Ureter (tissue), 1 donor: ENCODE results near the gene STAC. TPM values are rescaled to one million over a fixed set of nuclear protein-coding genes. Genes with fewer than 3 reads are reported as not detected.
"Not testable (repeated sequence)": the region's sequence is repeated elsewhere in the genome, so short reads cannot be mapped to it uniquely, and the experiment has no call there.

Source experiments
- DNase-seq: peaks from one replicate; pipeline ENCODE4 v3.0.0-alpha.2; 2020; ENCODE audit warnings: low spot score
- total RNA-seq: library from RNA; stranded (reverse); gene quantifications from one replicate; pipeline ENCODE4 v1.2.4, GENCODE V29; 2023
- donor health status: DM: yes; HTN: yes; CAD: no.

STAC gene
- total RNA-seq, 1 donor from 2014 or later = 20.4 TPM

DNA sequence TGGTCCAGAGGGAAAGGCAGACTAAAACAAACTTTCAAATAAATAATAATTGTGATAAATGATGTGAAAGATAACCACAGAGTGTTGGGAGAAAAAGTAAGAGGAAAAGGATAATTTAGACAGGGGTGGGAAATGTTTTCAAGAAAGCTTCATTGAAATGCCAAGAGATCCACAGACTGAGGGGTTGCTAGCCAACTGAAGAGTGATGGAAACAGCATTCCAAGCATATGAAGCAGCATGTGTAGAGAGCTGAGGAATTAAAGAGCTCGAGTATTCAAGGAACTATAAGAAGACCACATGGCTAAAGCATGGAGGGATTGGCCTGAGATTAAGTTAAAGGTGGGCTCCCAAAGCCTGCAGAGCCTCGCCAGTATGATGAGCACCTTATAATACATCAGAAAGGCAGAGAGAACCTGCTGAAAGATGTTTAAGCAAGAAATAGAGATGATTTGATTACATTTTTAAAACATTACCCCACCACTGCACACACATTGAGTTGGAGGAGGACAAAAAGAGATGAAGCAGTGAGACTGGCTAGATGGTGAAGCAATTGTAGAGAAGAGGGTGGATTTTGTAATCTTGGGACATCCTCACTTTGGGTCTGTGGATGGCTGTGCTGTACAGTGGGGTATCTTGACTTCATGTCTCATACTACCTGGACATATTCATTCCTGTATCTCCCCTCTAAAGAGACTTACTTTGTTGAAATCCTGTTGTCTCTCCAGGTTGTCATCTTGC is 100.8 kb downstream of the STAC start:
- no peak for DNase-seq

DNA sequence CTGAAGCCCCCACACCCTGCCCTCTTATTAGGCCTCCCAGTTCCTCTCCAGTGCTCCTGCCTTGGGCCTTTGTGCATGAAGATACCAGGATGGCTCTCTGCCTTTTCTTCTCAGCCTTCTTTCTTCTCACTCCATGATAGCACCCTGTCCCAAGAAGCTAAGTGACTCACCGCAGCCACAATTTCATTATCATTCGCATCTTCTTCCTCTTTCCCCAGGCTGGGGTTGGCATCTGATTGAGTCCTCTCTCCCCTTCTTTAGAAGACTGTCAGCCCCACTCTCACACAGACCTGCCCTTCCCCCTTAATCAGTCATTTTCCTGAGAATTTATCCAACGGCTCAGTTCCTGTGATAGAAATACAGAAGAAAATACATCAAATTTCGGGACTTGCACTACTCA is 102.0 kb downstream of the STAC start:
- DNase-seq = no peak

DNA sequence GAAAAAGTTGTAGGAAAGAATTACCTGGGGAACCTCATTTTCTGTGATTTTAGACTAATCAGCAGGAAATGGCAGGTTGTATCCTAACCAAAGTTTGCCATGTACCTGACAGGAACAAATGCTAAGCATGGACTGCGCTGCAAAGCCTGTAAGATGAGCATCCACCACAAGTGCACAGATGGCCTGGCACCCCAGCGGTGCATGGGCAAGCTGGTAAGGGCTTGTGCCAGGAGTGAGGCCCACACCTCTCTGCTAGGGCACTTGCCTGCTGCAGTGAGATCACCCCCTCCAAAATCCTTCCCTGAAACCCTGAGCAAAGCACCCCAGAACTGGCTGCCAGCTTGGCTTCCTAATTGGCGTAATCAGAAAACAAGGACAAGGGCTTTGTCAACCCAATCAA is 102.6 kb downstream of the STAC start:
- no peak for DNase-seq

DNA sequence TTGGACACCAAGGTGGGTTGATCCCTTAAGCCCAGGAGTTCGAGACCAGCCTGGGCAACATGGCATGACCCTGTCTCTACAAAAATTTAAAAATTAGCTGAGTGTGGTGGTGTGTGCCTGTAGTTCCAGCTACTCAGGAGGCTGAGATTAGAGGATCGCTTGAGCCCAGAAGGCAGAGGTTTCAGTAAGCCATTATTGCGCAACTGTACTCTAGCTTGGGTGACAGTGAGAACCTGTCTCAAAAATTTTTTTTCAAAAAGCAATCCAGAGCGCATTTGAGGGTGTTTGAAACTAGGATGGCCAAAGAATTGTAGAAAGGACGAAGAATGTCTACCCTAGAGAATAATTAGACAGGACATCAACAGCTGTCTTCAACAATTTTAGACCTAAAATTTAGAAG is 103.4 kb downstream of the STAC start:
- no peak for DNase-seq

DNA sequence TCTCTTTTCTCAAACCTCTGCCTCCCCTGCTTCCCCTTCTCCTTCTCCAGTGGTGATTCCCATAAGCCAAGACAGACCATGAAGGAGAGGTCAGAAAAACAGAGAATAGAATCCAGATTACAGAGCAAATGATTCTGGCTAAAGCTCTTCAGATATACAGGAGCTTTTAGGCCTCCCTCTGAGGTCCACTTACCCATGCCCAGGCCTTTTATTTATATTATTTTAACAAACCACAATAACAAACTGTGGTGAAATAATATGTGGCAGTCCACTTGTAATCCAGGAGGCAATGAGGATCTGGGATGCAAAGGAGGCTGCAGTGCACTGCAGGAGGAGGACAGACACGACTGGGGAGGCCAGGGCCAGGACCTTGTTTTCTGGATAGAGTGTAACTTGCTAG is 104.1 kb downstream of the STAC start:
- DNase-seq = no peak

DNA sequence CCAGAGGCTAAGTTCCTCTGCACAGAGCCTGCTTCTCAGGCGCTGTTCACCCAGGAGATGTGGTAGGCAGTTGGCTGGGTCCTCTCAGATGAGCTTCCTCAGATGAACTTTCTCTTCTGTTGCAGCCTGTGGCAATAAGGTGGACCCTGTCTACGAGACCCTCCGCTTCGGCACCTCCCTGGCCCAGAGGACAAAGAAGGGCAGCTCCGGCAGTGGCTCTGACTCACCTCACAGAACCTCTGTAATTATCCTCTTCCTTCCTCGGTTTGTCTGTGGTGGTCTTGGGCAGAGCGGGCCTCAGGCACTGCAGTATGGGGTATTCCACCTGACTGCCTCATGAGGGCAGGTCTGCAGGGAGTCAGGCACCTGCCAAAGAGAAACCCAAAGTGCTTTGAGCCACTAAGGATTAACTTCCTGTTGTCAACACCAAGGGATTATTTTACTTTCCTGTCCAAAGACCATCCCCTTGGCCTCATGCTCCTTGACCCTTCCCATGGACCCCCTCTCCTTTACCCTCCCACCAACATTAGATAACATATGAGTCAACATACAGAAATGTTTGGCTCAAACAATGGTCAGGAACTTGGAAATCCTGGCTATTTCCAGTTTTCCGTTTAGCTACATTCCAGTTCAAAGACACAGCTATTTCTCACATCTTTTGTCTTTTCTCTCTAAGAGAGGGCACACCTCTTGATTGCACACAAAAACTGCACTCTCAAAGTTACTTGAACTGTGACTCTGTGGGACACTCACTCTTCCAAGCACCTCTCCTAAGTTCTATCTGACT is 105.9 kb downstream of the STAC start:
- DNase-seq = no peak

DNA sequence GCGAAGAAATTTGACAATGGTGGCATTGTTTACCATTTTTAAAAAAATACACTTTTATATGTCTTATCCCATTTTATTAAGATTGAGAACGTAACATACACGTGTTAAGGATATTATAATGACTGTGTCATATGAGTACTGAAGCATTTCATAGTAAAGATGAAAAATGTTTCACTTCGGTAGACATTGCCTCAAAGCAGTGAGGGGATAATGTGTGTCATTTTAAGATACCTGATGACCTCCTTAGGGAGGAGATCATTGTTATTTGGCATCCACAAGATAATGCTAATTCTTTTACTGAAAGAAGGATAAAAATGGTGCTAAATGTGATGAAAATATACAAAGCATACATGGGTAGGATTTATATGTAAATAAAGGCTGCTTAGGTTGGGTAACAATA is 107.3 kb downstream of the STAC start:
- no peak for DNase-seq

DNA sequence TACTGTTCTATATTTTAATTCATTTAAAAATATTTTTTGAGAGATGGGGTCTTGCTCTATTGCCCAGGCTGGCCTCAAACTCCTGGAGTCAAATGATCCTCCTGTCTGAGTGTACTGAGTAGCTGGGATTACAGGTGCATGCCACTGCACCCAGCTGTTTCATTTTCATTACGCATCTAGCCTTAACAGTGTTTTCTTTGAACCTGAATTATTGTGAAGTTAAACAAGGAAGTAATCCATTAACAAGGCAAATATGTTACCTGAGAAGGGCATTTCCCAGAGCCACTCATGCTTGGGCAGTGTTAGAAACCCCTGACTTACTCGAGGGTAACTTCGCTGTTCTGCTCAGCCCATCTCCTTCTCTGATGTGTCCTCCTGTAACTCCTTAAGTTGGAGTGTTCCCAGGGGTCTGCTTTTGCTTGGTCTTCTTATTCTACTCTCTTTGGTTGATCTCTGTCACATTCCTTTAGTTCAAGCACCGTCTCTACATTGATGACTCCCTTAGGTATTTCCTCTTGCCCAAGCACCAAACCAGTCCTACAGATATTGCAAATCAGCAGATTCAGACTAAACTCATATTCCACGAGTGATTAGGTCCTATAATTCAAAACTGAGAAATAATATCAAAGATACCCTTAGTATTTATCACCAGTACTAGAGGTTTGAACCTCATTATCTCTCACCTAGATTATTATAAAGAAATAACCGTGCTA is 107.9 kb downstream of the STAC start:
- DNase-seq = no peak

DNA sequence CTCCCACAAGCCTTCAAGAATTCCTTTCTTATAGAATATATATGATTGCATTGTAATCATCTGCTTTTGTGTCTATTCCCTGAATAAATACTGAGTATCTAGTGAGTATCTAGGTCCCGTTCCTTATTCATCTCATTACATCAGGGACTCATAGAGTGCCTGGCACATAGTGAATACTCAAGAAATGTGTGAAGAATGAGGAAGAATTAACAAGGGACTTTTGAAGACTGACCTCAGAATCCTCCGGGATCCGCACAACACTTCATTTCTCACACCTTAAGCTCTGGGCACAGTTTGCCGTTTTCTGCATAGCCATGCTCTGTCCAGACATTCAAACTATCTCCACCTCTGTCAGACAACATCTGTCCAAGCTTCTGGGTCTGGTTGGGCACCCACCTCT is 108.8 kb downstream of the STAC start:
- no peak for DNase-seq

DNA sequence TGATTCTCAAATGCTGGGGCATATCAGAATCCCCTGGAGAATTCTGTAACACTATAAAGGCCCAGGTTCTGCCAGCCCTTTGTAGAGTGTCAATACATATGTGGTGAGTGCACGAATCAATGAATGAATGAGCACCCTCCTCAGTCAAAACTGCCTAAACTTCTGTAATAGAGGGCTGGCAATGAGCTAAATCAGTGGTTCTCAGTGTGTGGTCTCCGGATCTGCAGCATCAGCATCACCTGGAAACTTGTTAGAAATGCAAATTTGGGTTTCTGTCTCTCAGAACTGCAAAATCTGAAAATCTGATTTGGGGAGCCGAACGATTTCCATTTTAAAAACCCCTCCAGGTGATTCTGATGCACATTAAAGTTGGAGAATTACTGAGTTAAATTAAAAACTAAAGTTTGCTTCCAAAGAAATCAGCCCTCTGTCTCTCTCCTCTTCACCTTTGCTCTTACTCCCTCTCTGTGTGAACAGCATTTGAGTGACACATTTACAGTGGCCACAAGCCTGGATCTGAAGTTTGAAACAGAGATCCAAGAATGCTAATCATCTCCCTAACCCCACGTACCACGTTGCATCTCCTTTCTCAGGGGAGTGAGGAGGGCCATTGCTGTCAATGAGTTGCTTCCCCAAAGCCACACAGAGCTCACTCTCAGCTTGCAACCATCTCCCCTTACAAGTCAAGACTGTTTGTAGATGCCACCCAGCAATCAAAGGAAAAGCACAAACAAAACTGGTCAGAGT is 109.5 kb downstream of the STAC start:
- no peak for DNase-seq

DNA sequence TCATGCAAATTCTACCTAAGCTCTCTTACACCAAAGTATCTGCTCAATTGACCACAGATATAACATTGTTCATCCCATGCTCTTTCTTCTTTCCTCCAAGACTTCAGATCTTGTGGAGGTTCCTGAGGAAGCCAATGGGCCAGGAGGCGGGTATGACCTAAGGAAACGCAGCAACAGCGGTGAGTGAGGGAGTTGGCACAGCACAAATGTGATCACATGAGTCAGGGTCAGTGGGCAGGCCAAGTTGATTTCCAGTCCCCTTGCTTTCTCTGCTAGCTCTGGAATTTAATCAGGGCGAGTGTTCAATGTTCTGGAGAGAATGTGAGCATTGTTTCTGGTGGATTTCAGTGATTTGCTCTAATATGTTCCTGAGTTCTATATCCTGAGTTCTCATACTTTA is 112.7 kb downstream of the STAC start:
- DNase-seq = no peak

DNA sequence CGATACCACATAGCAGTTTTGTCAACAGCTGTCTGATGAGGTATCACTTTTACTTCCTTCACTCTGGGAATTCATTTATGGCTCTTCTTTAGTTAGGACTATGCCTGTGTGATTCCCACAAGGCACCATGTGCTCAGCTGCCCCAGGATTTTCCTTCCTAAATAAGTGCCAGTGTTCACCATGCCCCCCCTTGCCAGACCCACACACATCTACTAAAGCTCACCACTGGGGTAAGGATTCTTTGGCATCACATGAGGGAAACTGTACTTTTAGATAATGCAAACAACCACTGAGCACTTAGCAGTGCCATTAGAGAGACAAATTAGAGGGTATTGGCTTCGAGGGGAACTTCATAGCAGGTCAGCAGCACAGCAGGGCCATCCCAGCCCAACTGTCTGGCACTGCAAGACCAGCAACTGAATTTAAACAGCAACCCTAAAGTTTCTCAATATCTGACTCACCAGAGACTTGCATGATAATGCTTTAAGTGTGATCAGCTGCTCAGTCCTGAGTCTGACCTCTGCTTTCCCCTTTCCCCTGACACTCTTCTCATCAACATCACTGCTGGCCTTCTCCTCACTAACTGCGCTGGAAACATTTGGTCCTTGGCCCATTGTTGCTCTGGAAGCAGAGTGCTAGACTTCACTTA is 114.3 kb downstream of the STAC start:
- no peak for DNase-seq

DNA sequence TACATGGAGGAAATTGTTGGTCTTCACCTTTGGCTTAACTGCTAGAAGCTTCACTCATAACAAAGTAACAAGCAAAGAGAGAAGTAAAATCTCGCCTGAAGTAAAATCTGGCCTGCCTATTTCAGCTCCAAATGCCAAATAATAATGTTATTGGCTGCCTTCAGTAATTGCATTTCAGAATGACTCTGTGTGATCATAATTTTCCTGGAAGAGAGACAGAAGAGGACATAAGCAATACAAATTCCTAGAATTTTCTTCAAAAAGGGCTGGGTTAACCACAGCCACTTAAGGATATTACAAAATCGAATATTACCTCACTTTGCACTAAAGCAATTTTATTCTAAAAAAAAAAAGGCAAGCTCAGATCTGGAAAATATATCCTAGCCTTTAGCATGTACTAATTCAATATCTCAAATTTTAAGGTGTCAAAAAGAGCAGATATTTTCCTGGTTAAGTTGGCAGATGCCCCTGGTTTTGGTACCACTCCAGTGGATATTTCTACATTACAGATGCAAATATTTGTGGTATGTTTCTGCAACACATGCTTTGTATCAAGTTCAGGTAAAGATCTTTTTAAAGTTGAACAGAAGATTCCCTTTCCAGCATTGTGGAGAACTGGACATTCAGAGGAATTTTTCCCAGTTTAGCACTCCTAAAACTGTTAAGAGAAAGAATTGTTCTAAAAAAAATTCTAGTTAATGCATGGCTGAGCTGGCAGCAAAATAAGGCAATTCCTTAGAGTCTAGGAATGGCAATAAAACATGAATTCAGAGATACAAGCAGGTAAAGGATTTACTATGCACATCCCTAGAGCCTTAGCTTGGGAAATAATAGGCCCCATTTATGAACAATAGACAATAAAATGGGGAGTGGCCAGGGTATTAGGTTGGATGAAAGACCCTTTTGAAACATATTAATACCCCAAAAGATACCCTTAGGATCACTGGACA is 116.7 kb downstream of the STAC start:
- no peak for DNase-seq

DNA sequence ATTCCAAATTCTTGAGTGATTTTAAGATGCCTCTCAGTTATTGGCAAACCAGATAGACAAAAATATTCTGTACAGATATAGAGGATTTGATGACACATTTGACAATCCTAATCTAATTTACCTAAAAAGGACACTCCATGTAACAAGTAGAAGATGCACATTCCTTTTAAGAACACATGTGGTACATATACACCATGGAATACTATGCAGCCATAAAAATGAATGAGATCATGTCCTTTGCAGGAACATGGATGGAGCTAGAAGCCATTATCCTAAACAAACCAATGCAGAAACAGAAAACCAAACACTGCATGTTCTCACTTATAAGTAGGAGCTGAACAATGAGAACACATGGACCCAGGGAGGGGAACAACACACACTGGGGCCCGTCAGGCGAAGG is 119.7 kb downstream of the STAC start:
- DNase-seq = not testable (repeated sequence)

DNA sequence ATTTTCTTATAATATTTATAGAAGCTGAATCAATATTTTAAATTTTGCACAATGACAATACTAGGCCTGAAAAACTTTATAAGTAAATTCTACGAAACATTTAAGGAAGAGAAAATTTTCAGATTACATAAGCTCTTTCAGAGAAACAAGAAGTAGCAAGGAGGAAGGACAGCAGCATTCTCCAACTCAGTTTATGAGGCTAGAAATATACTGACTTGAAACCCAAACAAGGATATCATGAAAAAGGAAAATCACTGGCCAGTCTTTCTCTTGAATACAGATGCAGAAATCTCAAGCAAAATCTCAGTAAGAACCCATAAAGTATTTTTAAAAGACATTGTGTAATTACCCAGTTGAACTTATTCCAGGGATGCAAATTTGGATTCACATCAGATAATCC is 121.3 kb downstream of the STAC start:
- no peak for DNase-seq

DNA sequence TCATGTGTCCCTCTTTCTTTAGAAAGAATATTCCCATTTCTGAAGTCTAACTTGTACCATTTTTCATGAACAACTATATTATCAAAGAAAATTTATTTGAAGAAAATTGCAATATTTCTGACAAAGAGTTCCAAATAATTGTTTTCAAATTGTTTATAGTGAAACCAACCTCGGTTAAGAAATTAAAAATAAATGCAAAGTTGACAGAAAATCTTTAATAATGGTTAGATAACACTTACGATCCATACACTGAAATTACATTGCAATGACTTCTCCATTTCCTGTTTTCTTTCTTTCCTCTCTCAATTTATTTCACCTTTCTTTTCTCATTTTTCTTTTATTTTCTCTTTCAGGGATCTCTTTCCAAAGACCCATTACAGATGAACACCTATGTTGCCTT is 125.1 kb downstream of the STAC start:
- no peak for DNase-seq

DNA sequence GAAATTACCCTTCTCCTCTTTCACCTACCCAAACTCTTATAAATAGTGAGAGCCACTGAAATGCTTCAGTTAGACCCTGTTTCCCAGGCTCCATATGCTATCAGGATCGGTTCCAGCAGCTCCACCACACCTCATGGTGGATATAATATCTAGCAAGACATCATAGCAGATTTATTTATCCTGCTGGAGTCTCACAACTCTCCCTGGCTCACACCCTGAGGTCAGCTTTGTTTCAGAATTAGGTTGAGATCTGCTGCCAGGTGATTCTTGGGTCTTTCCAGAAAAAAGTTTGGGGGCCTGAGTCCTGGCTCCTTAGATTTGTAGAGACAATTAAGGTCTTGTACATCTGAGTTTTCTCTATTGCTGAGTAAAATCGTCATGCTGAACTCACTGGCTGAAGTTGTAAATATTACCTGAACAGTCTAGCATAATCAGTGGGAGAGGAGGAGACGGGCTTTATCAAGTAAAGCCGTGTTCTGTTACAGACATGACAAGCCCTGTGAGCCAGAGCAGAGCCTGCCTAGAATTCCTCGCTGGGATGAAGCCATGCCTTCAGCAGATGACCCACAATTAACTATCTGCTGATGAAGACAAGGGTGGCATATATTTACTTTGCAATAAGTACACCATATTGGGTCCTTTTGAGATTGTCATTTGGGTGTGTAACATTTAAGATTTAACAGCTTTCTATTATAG is 131.6 kb downstream of the STAC start:
- no peak for DNase-seq

DNA sequence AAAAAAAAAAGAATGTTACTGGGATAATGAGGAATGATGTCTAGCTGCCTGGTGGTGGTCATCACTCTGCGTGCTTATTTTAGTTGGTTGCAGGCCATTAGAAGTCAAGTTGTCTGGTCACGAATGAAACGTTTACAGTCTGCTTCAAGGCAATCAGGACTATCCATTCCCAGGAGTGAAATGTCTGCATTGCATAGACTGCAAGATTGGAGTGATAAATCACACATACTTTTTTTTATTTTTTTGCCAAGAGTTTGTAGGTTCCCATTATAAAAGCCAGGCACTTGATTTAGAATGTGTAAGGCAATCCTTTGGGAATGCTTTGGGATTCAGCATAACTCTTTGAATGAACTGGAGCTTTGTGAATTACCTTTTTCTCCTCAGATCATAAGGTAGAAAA is 132.3 kb downstream of the STAC start:
- DNase-seq = no peak

DNA sequence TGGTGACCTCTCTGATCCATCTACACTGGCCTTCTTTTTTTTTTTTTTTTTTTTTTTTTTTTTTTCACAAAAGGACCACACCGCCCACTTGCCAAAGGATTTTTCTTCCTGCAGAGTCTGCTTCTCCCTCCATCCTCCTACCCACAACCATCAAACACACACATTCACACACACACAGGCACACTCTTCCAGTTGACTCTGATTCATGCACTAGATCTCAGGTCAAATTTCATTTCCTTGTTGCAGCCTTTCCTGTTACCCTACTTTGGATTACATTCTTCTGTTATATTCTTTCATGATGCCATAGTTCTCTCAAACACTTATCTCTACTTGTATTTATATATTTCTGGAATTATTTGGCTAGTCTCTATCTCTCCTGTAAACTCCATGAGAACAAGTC is 133.9 kb downstream of the STAC start:
- DNase-seq = no peak

DNA sequence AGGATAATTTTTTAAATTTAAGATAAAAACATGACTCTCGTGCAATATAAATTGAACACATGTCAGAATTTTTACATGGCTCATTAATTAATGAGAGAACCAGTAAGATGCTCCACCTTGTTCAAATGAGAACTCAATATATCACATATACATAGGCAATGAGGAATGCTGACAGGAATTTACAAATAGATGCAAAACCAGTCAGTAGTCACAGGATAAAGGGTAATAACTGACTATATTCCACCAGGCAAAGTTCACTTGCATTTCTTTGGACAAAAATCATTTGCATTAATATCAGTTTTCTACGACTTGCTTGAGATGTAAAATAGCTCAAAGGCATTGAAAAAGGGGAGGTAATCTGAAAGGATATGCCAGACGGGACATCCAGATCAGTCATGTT is 139.4 kb downstream of the STAC start:
- DNase-seq = no peak
